Large intestine (tissue), 3 donors: ENCODE measurements around the gene ZBTB32. TPM values are rescaled to one million over a fixed set of nuclear protein-coding genes. Genes with fewer than 3 reads are reported as not detected.
"Not testable (repeated sequence)": the region's sequence is repeated elsewhere in the genome, so short reads cannot be mapped to it uniquely, and the experiment has no call there.

ENCODE experiments used
- DNase-seq, 2 donors: peaks; one replicate each; pipeline versions ENCODE4 v3.0.0 to v3.0.0-alpha.2; 2013
- H3K27ac ChIP-seq: one replicate; pipeline ENCODE4 v1.5.1; 2013; ENCODE audit warnings: low read length
- H3K27me3 ChIP-seq: 2 replicates; pipeline ENCODE4 v1.6.1; 2013; ENCODE audit warnings: low read length; ENCODE audit not compliant: control insufficient read depth, insufficient read depth
- H3K36me3 ChIP-seq: 2 replicates; pipeline ENCODE4 v1.6.1; 2013; ENCODE audit warnings: low read length; ENCODE audit not compliant: control insufficient read depth, insufficient read depth
- H3K4me1 ChIP-seq: one replicate; pipeline ENCODE4 v1.6.1; 2013; ENCODE audit warnings: low read length; ENCODE audit not compliant: control insufficient read depth, insufficient read depth
- H3K4me3 ChIP-seq: one replicate; pipeline ENCODE4 v1.5.1; 2013; ENCODE audit warnings: low read length
- H3K9me3 ChIP-seq: one replicate; pipeline ENCODE4 v1.6.1; 2013; ENCODE audit warnings: mild to moderate bottlenecking, low read depth, low read length, moderate library complexity; ENCODE audit not compliant: control insufficient read depth
- WGBS: methylation state at CpG from one replicate; pipeline ENCODE4 v1.1.5; 2013; ENCODE audit warnings: low lambda C conversion rate; ENCODE audit not compliant: insufficient coverage; 5-methylcytosine and 5-hydroxymethylcytosine counted together
- polyA plus RNA-seq: library from polyadenylated mRNA; unstranded; fragments of 120-200 nt; gene quantifications from one replicate; pipeline ENCODE4 v1.2.1, GENCODE V29; 2013

Gene ZBTB32
- polyA plus RNA-seq, 1 donor: 0.51 TPM

GRCh38 chr19:35720163-35720524, 15.8 kb downstream of the ZBTB32 start:
- Histone ChIP-seq H3K27ac (no peak overlapping the region), H3K36me3 (peaks cover 50% of the 10 kb centered on the region), H3K27me3 (no peaks in the 10 kb centered on the region), H3K4me1 (peaks cover 21% of the 10 kb centered on the region), H3K4me3 (no peak overlapping the region), H3K9me3 (no peaks in the 10 kb centered on the region)
- 77% methylated on average over 2 of the region's 9 CpGs for WGBS
- no peak for DNase-seq

- no peaks in the 10 kb centered on the region for H3K27me3 ChIP-seq
These were observed 16.3 kb downstream of the ZBTB32 start for GRCh38 chr19:35720648-35721047.

GRCh38 chr19:35721374-35721773, 17.0 kb downstream of the ZBTB32 start:
- H3K36me3 ChIP-seq: peaks cover 63% of the 10 kb centered on the region
- no CpG with 5 or more reads among the region's 16 CpGs for WGBS

More at GRCh38 chr19:35720648-35721047, 16.3 kb downstream of the ZBTB32 start:
- H3K4me3 ChIP-seq: no peak overlapping the region
- H3K4me1 ChIP-seq: peaks cover 16% of the 10 kb centered on the region
- no peaks in the 10 kb centered on the region for H3K9me3 ChIP-seq
- peaks cover 55% of the 10 kb centered on the region for H3K36me3 ChIP-seq
- no peak for DNase-seq
- no peak overlapping the region for H3K27ac ChIP-seq
- WGBS: no CpG with 5 or more reads among the region's 17 CpGs

GRCh38 chr19:35722461-35722860, 18.1 kb downstream of the ZBTB32 start:
- H3K4me1 ChIP-seq: peaks cover 11% of the 10 kb centered on the region
- H3K4me3 ChIP-seq: no peak overlapping the region
- no peaks in the 10 kb centered on the region for H3K9me3 ChIP-seq
- no CpG with 5 or more reads among the region's 14 CpGs for WGBS
- H3K27me3 ChIP-seq: no peaks in the 10 kb centered on the region
- H3K36me3 ChIP-seq: peaks cover 72% of the 10 kb centered on the region
- DNase-seq: no peak
- no peak overlapping the region for H3K27ac ChIP-seq

More at GRCh38 chr19:35721374-35721773, 17.0 kb downstream of the ZBTB32 start:
- H3K27me3 ChIP-seq: no peaks in the 10 kb centered on the region
- no peak overlapping the region for H3K4me3 ChIP-seq
- H3K4me1 ChIP-seq: peaks cover 11% of the 10 kb centered on the region
- no peaks in the 10 kb centered on the region for H3K9me3 ChIP-seq
- no peak overlapping the region for H3K27ac ChIP-seq
- no peak for DNase-seq

- no peak for DNase-seq
- peaks cover 77% of the 10 kb centered on the region for H3K36me3 ChIP-seq
- H3K4me3 ChIP-seq: no peak overlapping the region
- peaks cover 11% of the 10 kb centered on the region for H3K4me1 ChIP-seq
- no CpG with 5 or more reads among the region's 16 CpGs for WGBS
- H3K27ac ChIP-seq: no peak overlapping the region
- H3K27me3 ChIP-seq: no peaks in the 10 kb centered on the region
- H3K9me3 ChIP-seq: no peaks in the 10 kb centered on the region
These were observed 18.5 kb downstream of the ZBTB32 start for GRCh38 chr19:35722897-35723296.

GRCh38 chr19:35723671-35724070, 19.3 kb downstream of the ZBTB32 start:
- H3K9me3 ChIP-seq: no peaks in the 10 kb centered on the region
- H3K4me1 ChIP-seq: peaks cover 11% of the 10 kb centered on the region
- no peak overlapping the region for H3K4me3 ChIP-seq
- no peaks in the 10 kb centered on the region for H3K27me3 ChIP-seq
- peaks cover 85% of the 10 kb centered on the region for H3K36me3 ChIP-seq
- DNase-seq: no peak
- no CpG with 5 or more reads among the region's 24 CpGs for WGBS
- H3K27ac ChIP-seq: no peak overlapping the region

GRCh38 chr19:35724132-35724531, 19.8 kb downstream of the ZBTB32 start:
- not testable (repeated sequence) for H3K9me3 ChIP-seq, H3K4me1 ChIP-seq, H3K27ac ChIP-seq, H3K27me3 ChIP-seq, H3K4me3 ChIP-seq, DNase-seq
- H3K36me3 ChIP-seq: peaks cover 89% of the 10 kb centered on the region
- no CpG with 5 or more reads among the region's 7 CpGs for WGBS

- Histone ChIP-seq H3K27me3 (no peaks in the 10 kb centered on the region), H3K4me1 (peaks cover 3% of the 10 kb centered on the region), H3K9me3 (no peaks in the 10 kb centered on the region), H3K4me3 (no peak overlapping the region), H3K36me3 (peaks cover 92% of the 10 kb centered on the region), H3K27ac (no peak overlapping the region)
- no peak for DNase-seq
- WGBS: no CpG with 5 or more reads among the region's 12 CpGs
These were observed 20.2 kb downstream of the ZBTB32 start for GRCh38 chr19:35724560-35724959.

- Histone ChIP-seq H3K4me3 (no peak overlapping the region), H3K4me1 (no peaks in the 10 kb centered on the region), H3K27ac (no peak overlapping the region), H3K36me3 (peaks cover 92% of the 10 kb centered on the region), H3K9me3 (no peaks in the 10 kb centered on the region), H3K27me3 (no peaks in the 10 kb centered on the region)
- no CpG with 5 or more reads among the region's 23 CpGs for WGBS
- DNase-seq: no peak
These were observed 21.0 kb downstream of the ZBTB32 start for GRCh38 chr19:35725216-35725861.

- Histone ChIP-seq H3K27me3 (no peaks in the 10 kb centered on the region), H3K36me3 (peaks cover 99% of the 10 kb centered on the region), H3K4me1 (no peaks in the 10 kb centered on the region), H3K27ac (no peak overlapping the region), H3K9me3 (no peaks in the 10 kb centered on the region), H3K4me3 (no peak overlapping the region)
- WGBS: no CpG with 5 or more reads among the region's 25 CpGs
- DNase-seq: no peak
These were observed 22.9 kb downstream of the ZBTB32 start for GRCh38 chr19:35727053-35727955.
